Measurements from ENCODE around the gene TTLL12. TPM values are rescaled to one million over a fixed set of nuclear protein-coding genes. Genes with fewer than 3 reads are reported as not detected.

TTLL12 gene
- total RNA-seq, 2 donors from 2014 or later = 53.5 to 84.8 TPM

GRCh38 chr22:43129426-43130425 is 57.2 kb downstream of the TTLL12 start:
- H3K27me3 Mint-ChIP-seq = no peaks in the 10 kb centered on the region
- H3K9me3 Mint-ChIP-seq = no peaks in the 10 kb centered on the region
- peaks cover 33% of the 10 kb centered on the region for H3K36me3 Mint-ChIP-seq (ENCODE audit: low read depth)
- no peaks in the 10 kb centered on the region for H3K4me1 Mint-ChIP-seq
- H3K4me3 Mint-ChIP-seq = no peak overlapping the region
- ATAC-seq (replicated peaks) = no peak
- no peak overlapping the region for H3K27ac Mint-ChIP-seq

GRCh38 chr22:43128928-43129424 is 58.0 kb downstream of the TTLL12 start:
- no peak overlapping the region for H3K27ac Mint-ChIP-seq
- no peak for ATAC-seq (replicated peaks)
- no peaks in the 10 kb centered on the region for H3K4me1 Mint-ChIP-seq
- H3K4me3 Mint-ChIP-seq = no peak overlapping the region
- H3K36me3 Mint-ChIP-seq (ENCODE audit: low read depth) = peaks cover 27% of the 10 kb centered on the region
- H3K9me3 Mint-ChIP-seq = no peaks in the 10 kb centered on the region
- H3K27me3 Mint-ChIP-seq = no peaks in the 10 kb centered on the region

- Mint-ChIP-seq H3K36me3 (ENCODE audit: low read depth) (peaks cover 19% of the 10 kb centered on the region), H3K27ac (no peak overlapping the region), H3K4me3 (no peak overlapping the region), H3K9me3 (no peaks in the 10 kb centered on the region), H3K4me1 (no peaks in the 10 kb centered on the region), H3K27me3 (no peaks in the 10 kb centered on the region)
- ATAC-seq (replicated peaks) = no peak
Measured at GRCh38 chr22:43128116-43128515, 58.8 kb downstream of the TTLL12 start.

GRCh38 chr22:43127166-43127908 is 59.6 kb downstream of the TTLL12 start:
- Mint-ChIP-seq H3K27me3 (no peaks in the 10 kb centered on the region), H3K36me3 (ENCODE audit: low read depth) (peaks cover 11% of the 10 kb centered on the region), H3K4me1 (peaks cover 5% of the 10 kb centered on the region), H3K4me3 (no peak overlapping the region), H3K27ac (peak overlapping the region; percentile 48), H3K9me3 (no peaks in the 10 kb centered on the region)
- no peak for ATAC-seq (replicated peaks)

- Mint-ChIP-seq H3K27ac (peak overlapping the region; percentile 48), H3K9me3 (no peaks in the 10 kb centered on the region), H3K36me3 (ENCODE audit: low read depth) (peaks cover 4% of the 10 kb centered on the region), H3K4me1 (peaks cover 5% of the 10 kb centered on the region), H3K27me3 (no peaks in the 10 kb centered on the region), H3K4me3 (no peak overlapping the region)
- no peak for ATAC-seq (replicated peaks)
Measured at GRCh38 chr22:43126501-43127165, 60.3 kb downstream of the TTLL12 start.

- ATAC-seq (replicated peaks) = peak; percentile 42
- Mint-ChIP-seq H3K27ac (peak overlapping the region; percentile 46), H3K9me3 (no peaks in the 10 kb centered on the region), H3K36me3 (ENCODE audit: low read depth) (no peaks in the 10 kb centered on the region), H3K4me1 (peaks cover 5% of the 10 kb centered on the region), H3K4me3 (no peak overlapping the region), H3K27me3 (no peaks in the 10 kb centered on the region)
Measured at GRCh38 chr22:43118953-43119458, 67.9 kb downstream of the TTLL12 start.

GRCh38 chr22:43118024-43118849 is 68.7 kb downstream of the TTLL12 start:
- ATAC-seq (replicated peaks) = no peak
- no peak overlapping the region for H3K4me3 Mint-ChIP-seq
- H3K27me3 Mint-ChIP-seq = no peaks in the 10 kb centered on the region
- H3K4me1 Mint-ChIP-seq = peaks cover 5% of the 10 kb centered on the region
- no peak overlapping the region for H3K27ac Mint-ChIP-seq
- no peaks in the 10 kb centered on the region for H3K9me3 Mint-ChIP-seq
- no peaks in the 10 kb centered on the region for H3K36me3 Mint-ChIP-seq (ENCODE audit: low read depth)

- Mint-ChIP-seq H3K4me1 (no peaks in the 10 kb centered on the region), H3K27ac (no peak overlapping the region), H3K27me3 (no peaks in the 10 kb centered on the region), H3K4me3 (no peak overlapping the region), H3K9me3 (no peaks in the 10 kb centered on the region), H3K36me3 (ENCODE audit: low read depth) (no peaks in the 10 kb centered on the region)
- ATAC-seq (replicated peaks) = no peak
Measured at GRCh38 chr22:43116932-43117331, 70.0 kb downstream of the TTLL12 start.

Other genes with a start within 250 kb of the TTLL12 start
- 10 to 100 TPM; 22.9 to 26.3 TPM for gene PACSIN2, start 172.0 kb downstream of the TTLL12 start, total RNA-seq
- 1 to 10 TPM; 2.9 to 4.1 TPM for gene TTLL1, start 97.7 kb downstream of the TTLL12 start, total RNA-seq
- gene BIK, start 76.4 kb downstream of the TTLL12 start, total RNA-seq = 1 to 10 TPM; 1.9 to 4.0 TPM
- 10 to 100 TPM in 1 of 2 donors, 1 to 10 TPM in 1; 7.3 to 18.2 TPM for gene MCAT, start 43.7 kb downstream of the TTLL12 start, total RNA-seq
- gene TSPO, start 35.6 kb downstream of the TTLL12 start, total RNA-seq = 100 to 1,000 TPM; 127 to 199 TPM
- gene SCUBE1, start 156.2 kb upstream of the TTLL12 start, total RNA-seq = not detected
- not detected for gene MPPED1, start 224.9 kb upstream of the TTLL12 start, total RNA-seq